VCaP (cell line): Measurements from ENCODE around the gene CDK15.

Source experiments
- H3K27ac ChIP-seq: fragments of 450-650 bp; 2 replicates; pipeline ENCODE4 v1.5.1; 2017
- TF ChIP-seq, protein P1 (sequence below): fragments of 450-650 bp; conservative IDR thresholded peaks from 2 replicates; pipeline ENCODE4 v1.5.1; 2017; ENCODE audit warnings: mild to moderate bottlenecking, moderate library complexity

The CDK15 gene

GRCh38 chr2:201831469-201831868 lies 25.1 kb downstream of the CDK15 start:
- TF ChIP-seq, protein P1, sequence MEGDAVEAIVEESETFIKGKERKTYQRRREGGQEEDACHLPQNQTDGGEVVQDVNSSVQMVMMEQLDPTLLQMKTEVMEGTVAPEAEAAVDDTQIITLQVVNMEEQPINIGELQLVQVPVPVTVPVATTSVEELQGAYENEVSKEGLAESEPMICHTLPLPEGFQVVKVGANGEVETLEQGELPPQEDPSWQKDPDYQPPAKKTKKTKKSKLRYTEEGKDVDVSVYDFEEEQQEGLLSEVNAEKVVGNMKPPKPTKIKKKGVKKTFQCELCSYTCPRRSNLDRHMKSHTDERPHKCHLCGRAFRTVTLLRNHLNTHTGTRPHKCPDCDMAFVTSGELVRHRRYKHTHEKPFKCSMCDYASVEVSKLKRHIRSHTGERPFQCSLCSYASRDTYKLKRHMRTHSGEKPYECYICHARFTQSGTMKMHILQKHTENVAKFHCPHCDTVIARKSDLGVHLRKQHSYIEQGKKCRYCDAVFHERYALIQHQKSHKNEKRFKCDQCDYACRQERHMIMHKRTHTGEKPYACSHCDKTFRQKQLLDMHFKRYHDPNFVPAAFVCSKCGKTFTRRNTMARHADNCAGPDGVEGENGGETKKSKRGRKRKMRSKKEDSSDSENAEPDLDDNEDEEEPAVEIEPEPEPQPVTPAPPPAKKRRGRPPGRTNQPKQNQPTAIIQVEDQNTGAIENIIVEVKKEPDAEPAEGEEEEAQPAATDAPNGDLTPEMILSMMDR: no peak
- no peak overlapping the region for H3K27ac ChIP-seq

DNA sequence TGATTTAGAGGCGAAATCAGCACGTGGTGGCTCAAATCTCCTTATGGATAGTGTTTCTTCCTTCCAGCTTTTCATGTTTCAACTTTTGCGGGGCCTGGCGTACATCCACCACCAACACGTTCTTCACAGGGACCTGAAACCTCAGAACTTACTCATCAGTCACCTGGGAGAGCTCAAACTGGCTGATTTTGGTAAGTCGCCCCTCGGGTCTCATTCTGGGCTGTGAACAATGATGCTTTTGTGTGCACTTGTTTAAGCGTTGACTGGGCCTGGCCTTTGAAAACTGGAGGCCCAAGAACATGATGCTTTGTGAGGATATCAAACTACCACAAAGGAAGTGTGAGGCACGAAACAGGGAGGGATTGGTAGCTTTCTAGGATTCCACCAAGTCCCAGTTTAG lies 27.4 kb downstream of the CDK15 start:
- no peak overlapping the region for H3K27ac ChIP-seq

DNA sequence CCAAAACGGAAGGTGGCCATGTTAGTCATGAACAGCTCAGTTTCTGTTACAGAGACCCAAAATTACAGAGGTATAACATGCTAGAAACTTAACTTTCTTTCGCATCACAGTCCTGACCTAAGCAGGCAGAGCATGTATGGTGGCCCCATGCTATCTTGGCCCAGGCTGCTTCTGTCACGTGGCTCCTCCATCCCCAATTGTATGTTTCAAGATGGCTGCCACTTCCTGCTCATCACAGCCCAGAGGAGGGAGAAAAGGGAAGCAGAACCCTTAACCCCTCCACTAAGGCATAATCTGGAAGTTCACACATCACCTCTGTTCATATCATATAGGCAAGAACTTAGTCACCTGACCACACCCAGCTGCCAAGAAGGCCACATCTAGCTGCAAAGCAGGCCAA lies 28.7 kb downstream of the CDK15 start:
- no peak overlapping the region for H3K27ac ChIP-seq
- TF ChIP-seq, protein P1: no peak

More for the DNA sequence above, 27.4 kb downstream of the CDK15 start:
- TF ChIP-seq, protein P1: no peak

DNA sequence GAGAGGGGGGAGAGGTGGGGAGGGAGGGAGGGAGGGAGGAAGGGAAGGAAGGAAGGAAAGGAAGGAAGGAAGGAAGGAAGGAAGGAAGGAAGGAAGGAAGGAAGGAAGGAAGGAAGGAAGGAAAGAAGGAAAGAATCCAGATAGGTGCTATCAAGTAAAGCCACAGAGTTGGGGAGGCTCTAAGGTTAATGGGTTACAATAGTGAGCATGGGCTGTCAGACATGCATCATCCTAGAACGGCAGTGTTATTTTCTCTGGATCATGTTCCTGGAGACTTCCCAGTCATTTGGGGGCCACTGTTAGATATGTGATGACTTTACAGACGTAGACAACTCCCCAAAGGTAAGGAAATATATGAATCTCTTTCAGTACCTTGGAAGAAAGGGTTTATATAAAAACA lies 31.1 kb downstream of the CDK15 start:
- TF ChIP-seq, protein P1: no peak
- H3K27ac ChIP-seq: no peak overlapping the region

DNA sequence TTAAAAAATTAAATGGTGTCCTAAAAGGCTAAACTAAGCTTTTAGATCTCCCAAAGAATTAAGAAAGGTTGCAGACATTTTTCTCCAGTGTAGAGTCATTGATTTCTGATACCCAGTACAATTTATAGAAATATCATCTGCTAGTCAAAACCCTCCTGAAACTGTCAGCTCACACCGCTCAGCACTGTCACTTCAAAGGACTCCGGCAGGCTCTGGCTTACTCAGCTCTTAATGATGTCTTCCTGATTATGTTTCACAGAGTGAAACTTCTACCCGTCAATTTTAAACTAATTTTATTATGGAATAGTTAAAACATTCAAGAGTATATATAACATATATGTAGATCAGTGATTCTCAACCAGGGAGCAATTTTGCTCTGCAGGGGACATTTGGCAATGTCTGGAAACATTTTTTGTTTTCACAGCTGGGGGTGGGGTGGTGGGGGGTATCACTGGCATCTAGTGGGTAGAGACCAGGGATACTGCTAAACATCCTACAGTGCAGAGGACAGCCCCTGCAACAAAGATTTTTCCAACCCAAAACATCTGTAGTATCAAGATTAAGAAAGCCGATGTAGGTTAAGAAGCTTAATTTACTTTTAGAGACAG lies 31.6 kb downstream of the CDK15 start:
- H3K27ac ChIP-seq: no peak overlapping the region
- TF ChIP-seq, protein P1: no peak

DNA sequence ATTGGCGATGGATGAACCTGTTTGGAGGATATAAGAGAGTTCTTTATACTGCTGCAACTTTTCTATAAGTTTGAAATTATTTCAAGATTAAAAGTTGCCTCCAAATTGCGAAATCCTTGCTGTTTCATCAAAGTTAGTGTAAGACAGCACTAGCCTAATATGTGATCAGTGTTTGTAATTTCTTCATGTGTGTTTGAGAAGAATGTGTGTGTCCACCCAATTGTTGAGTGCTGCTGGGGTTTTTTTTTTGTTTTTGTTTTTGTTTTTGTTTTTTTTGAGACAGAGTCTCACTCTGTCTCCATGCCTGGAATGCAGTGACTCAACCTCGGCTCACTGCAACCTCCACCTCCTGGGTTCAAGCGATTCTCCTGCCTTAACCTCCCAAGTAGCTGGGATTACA lies 33.4 kb downstream of the CDK15 start:
- TF ChIP-seq, protein P1: no peak

DNA sequence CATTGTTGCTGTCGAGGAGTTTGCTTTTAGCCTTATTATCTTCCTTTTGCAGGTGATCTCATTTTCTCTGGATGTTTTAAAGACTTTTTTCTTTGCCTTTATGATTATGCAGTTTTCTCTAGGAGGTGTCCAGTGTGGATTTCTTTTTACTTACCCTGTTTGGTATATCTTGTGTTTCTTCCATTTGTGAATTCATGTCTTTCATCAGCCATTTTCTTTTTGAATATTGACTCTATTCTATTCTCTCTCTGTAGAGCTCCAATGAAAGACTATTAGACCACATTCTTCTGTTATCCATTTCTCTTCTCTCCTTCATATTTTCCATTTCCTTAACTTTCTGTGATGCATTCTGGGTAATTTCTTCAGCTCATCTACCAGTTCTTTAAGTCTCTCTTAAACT lies 34.4 kb downstream of the CDK15 start:
- H3K27ac ChIP-seq: no peak overlapping the region
- TF ChIP-seq, protein P1: no peak

More for the DNA sequence above, 33.4 kb downstream of the CDK15 start:
- no peak overlapping the region for H3K27ac ChIP-seq
